HEK293 (cell line): ENCODE measurements around the gene BORCS6.

Source experiments
- CTCF ChIA-PET: fragments of 350-600 bp; formaldehyde crosslinking; extraction: SDS; loops from one replicate; lab custom pipeline; 2021; ENCODE audit warnings: antibody characterized with exemption; lab: Yijun Ruan, JAX
- POLR2A ChIA-PET: fragments of 300-600 bp; formaldehyde crosslinking; extraction: SDS; loops from one replicate; lab custom pipeline; 2020; ENCODE audit warnings: antibody characterized with exemption, inconsistent platforms; lab: Yijun Ruan, JAX
- H3K27ac ChIP-seq: fragments of 200-500 bp; sonication (Bioruptor generic); 2 replicates; pipeline ENCODE4 v1.5.1; 2014; ENCODE audit warnings: low read depth, low read length, control low read depth, inconsistent platforms; ENCODE audit errors: extremely low read depth
- H3K36me3 ChIP-seq, 2 experiments: fragments of 200-500 bp in 1 of 2; sonication (Bioruptor generic) in 1 of 2; 1 replicate in 1 of 2; 2 replicates in 1 of 2; pipeline ENCODE4 v1.5.1; 2014 to 2017; ENCODE audit warnings: inconsistent platforms in 2 of 2, low read length in 2 of 2; ENCODE audit not compliant: control insufficient read depth in 2 of 2, insufficient read depth in 1 of 2
- H3K4me1 ChIP-seq: fragments of 200-500 bp; sonication (Bioruptor generic); 2 replicates; pipeline ENCODE4 v1.5.1; 2014; ENCODE audit warnings: mild to moderate bottlenecking, low read length, inconsistent platforms; ENCODE audit not compliant: control insufficient read depth, insufficient read depth
- H3K4me3 ChIP-seq: 2 replicates; pipeline ENCODE4 v1.5.1; 2011; ENCODE audit warnings: low read depth, mild to moderate bottlenecking, control low read depth, low read length, moderate library complexity
- H3K9me3 ChIP-seq: fragments of 200-500 bp; sonication (Bioruptor generic); 2 replicates; pipeline ENCODE4 v1.5.1; 2014; ENCODE audit warnings: low read depth, low read length, inconsistent platforms; ENCODE audit not compliant: control insufficient read depth, insufficient read depth
- ATF2 ChIP-seq: fragments of 450-650 bp; formaldehyde crosslinking; IDR thresholded peaks from 2 replicates; pipeline ENCODE4 v1.5.1; 2016; ENCODE audit warnings: missing biosample characterization, missing genetic modification characterization, low read depth
- GLIS2 ChIP-seq: fragments of 450-650 bp; formaldehyde crosslinking; IDR thresholded peaks from 2 replicates; pipeline ENCODE4 v1.5.1; 2016; ENCODE audit warnings: missing biosample characterization, missing genetic modification characterization
- MYNN ChIP-seq: fragments of 450-650 bp; formaldehyde crosslinking; IDR thresholded peaks from 2 replicates; pipeline ENCODE4 v1.5.1; 2016; ENCODE audit warnings: missing biosample characterization, missing genetic modification characterization, borderline replicate concordance
- TCF7L2 ChIP-seq: IDR thresholded peaks from 2 replicates; pipeline ENCODE4 v1.6.1; 2011; ENCODE audit warnings: low read depth, mild to moderate bottlenecking, inconsistent platforms, low read length, moderate library complexity, borderline replicate concordance
- ZBTB20 ChIP-seq: fragments of 450-650 bp; formaldehyde crosslinking; IDR thresholded peaks from 2 replicates; pipeline ENCODE4 v1.5.1; 2016; ENCODE audit warnings: missing biosample characterization, missing genetic modification characterization
- ZNF132 ChIP-seq: fragments of 450-650 bp; formaldehyde crosslinking; IDR thresholded peaks from 2 replicates; pipeline ENCODE4 v1.5.1; 2017; ENCODE audit warnings: missing biosample characterization, missing genetic modification characterization, borderline replicate concordance
- ZNF133 ChIP-seq: fragments of 450-650 bp; formaldehyde crosslinking; IDR thresholded peaks from 2 replicates; pipeline ENCODE4 v1.5.1; 2016; ENCODE audit warnings: missing biosample characterization, missing genetic modification characterization
- ZNF140 ChIP-seq: fragments of 450-650 bp; formaldehyde crosslinking; IDR thresholded peaks from 2 replicates; pipeline ENCODE4 v1.5.1; 2016; ENCODE audit warnings: missing biosample characterization, missing genetic modification characterization
- ZNF157 ChIP-seq: fragments of 450-650 bp; formaldehyde crosslinking; IDR thresholded peaks from 2 replicates; pipeline ENCODE4 v1.5.1; 2016; ENCODE audit warnings: missing biosample characterization, missing genetic modification characterization
- ZNF169 ChIP-seq: fragments of 450-650 bp; formaldehyde crosslinking; IDR thresholded peaks from 2 replicates; pipeline ENCODE4 v1.5.1; 2016; ENCODE audit warnings: missing biosample characterization, missing genetic modification characterization
- ZNF175 ChIP-seq: fragments of 450-650 bp; formaldehyde crosslinking; IDR thresholded peaks from 2 replicates; pipeline ENCODE4 v1.5.1; 2016; ENCODE audit warnings: missing biosample characterization, missing genetic modification characterization
- ZNF2 ChIP-seq: fragments of 450-650 bp; formaldehyde crosslinking; IDR thresholded peaks from 2 replicates; pipeline ENCODE4 v1.5.1; 2016; ENCODE audit warnings: missing biosample characterization, missing genetic modification characterization
- ZNF239 ChIP-seq: fragments of 450-650 bp; formaldehyde crosslinking; IDR thresholded peaks from 2 replicates; pipeline ENCODE4 v1.5.1; 2016; ENCODE audit warnings: missing biosample characterization, missing genetic modification characterization
- ZNF266 ChIP-seq: fragments of 450-650 bp; formaldehyde crosslinking; IDR thresholded peaks from 2 replicates; pipeline ENCODE4 v1.5.1; 2016; ENCODE audit warnings: missing biosample characterization, missing genetic modification characterization, low read depth
- ZNF280C ChIP-seq: fragments of 450-650 bp; formaldehyde crosslinking; IDR thresholded peaks from 2 replicates; pipeline ENCODE4 v1.5.1; 2016; ENCODE audit warnings: missing biosample characterization, missing genetic modification characterization
- ZNF350 ChIP-seq: fragments of 450-650 bp; formaldehyde crosslinking; IDR thresholded peaks from 2 replicates; pipeline ENCODE4 v1.5.0; 2017; ENCODE audit warnings: missing biosample characterization, mild to moderate bottlenecking, missing genetic modification characterization
- ZNF48 ChIP-seq: fragments of 450-650 bp; formaldehyde crosslinking; IDR thresholded peaks from 2 replicates; pipeline ENCODE4 v1.5.1; 2016; ENCODE audit warnings: missing biosample characterization, missing genetic modification characterization
- ZNF514 ChIP-seq: fragments of 450-650 bp; formaldehyde crosslinking; IDR thresholded peaks from 2 replicates; pipeline ENCODE4 v1.5.1; 2016; ENCODE audit warnings: missing biosample characterization, missing genetic modification characterization
- ZNF544 ChIP-seq: fragments of 450-650 bp; formaldehyde crosslinking; IDR thresholded peaks from 2 replicates; pipeline ENCODE4 v1.5.0; 2017; ENCODE audit warnings: missing biosample characterization, missing genetic modification characterization
- ZNF596 ChIP-seq: fragments of 450-650 bp; IDR thresholded peaks from 2 replicates; pipeline ENCODE4 v1.5.0; 2018; ENCODE audit warnings: missing biosample characterization, mild to moderate bottlenecking, missing genetic modification characterization, moderate library complexity
- ZNF791 ChIP-seq: fragments of 450-650 bp; formaldehyde crosslinking; IDR thresholded peaks from 2 replicates; pipeline ENCODE4 v1.5.1; 2016; ENCODE audit warnings: missing biosample characterization, missing genetic modification characterization
- TF ChIP-seq, protein P1 (sequence below): fragments of 450-650 bp; formaldehyde crosslinking; IDR thresholded peaks from 2 replicates; pipeline ENCODE4 v1.5.1; 2016; ENCODE audit warnings: missing biosample characterization, missing genetic modification characterization
- TF ChIP-seq, protein P2 (sequence below): sonication (generic); formaldehyde crosslinking; IDR thresholded peaks from 2 replicates; pipeline ENCODE4 v1.8.1; 2022; ENCODE audit warnings: mild to moderate bottlenecking, moderate library complexity, missing genetic modification reagents
- TF ChIP-seq, protein P3 (sequence below): fragments of 450-650 bp; formaldehyde crosslinking; IDR thresholded peaks from 2 replicates; pipeline ENCODE4 v1.5.1; 2016; ENCODE audit warnings: missing biosample characterization, missing genetic modification characterization

BORCS6 gene

DNA sequence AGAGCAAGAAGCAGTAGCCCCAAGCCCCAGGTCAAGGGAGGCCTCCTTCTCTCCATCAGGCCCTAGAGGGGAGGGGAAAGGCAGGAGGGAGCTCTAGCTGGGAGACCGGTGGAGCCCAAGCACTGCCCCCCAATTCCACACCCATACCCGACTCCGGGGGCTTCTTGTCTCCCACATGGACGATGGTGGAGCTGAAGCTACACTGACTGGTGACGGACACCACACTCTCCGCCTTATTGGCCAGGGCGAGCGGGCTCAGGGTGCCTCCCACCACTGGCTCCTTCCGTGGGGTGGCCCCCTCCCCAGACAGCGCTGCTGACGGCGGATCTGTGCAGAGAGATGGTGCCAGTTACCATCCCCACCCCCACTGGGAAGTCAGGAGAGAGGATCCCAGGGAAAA lies 44.2 kb downstream of the BORCS6 start (continued):
- no peak for TF ChIP-seq ZBTB20 (tag by site-specific recombination)
- no peak for TF ChIP-seq TCF7L2
- TF ChIP-seq ZNF544 (tag by site-specific recombination), result no peak

GRCh38 chr17:8144401-8145231 lies 45.4 kb downstream of the BORCS6 start:
- CTCF ChIA-PET, result interaction anchor here (1.0 to 2.0 kb wide), 2 partner anchors 22 to 42 kb away, joined by 4 read pairs; no protein-coding TSS in a partner anchor
- Histone ChIP-seq H3K4me1 (no peaks in the 10 kb centered on the region), H3K27ac (no peak overlapping the region), H3K4me3 (no peak overlapping the region), H3K36me3 (peaks cover 0 to 87% of the 10 kb centered on the region in 2 experiments; a peak in 1 of 3 replicates), H3K9me3 (no peaks in the 10 kb centered on the region)
- POLR2A ChIA-PET, result no interaction called here
- no peak for TF ChIP-seq ZNF350 (tag by site-specific recombination)
- TF ChIP-seq ZNF175 (tag by site-specific recombination), result no peak
- TF ChIP-seq MYNN (tag by site-specific recombination), result no peak
- no peak for TF ChIP-seq ZNF169 (tag by site-specific recombination)
- TF ChIP-seq ZNF791, result no peak
- no peak for TF ChIP-seq ZNF266 (tag by site-specific recombination)
- no peak for TF ChIP-seq ZNF133 (tag by site-specific recombination)
- TF ChIP-seq, protein P1, sequence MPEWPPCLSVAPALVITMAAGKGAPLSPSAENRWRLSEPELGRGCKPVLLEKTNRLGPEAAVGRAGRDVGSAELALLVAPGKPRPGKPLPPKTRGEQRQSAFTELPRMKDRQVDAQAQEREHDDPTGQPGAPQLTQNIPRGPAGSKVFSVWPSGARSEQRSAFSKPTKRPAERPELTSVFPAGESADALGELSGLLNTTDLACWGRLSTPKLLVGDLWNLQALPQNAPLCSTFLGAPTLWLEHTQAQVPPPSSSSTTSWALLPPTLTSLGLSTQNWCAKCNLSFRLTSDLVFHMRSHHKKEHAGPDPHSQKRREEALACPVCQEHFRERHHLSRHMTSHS, result no peak
- no peak for TF ChIP-seq ATF2 (tag by site-specific recombination)
- TF ChIP-seq ZNF140 (tag by site-specific recombination), result no peak
- no peak for TF ChIP-seq ZBTB20 (tag by site-specific recombination)
- TF ChIP-seq ZNF544 (tag by site-specific recombination), result no peak
- no peak for TF ChIP-seq ZNF2 (tag by site-specific recombination)

DNA sequence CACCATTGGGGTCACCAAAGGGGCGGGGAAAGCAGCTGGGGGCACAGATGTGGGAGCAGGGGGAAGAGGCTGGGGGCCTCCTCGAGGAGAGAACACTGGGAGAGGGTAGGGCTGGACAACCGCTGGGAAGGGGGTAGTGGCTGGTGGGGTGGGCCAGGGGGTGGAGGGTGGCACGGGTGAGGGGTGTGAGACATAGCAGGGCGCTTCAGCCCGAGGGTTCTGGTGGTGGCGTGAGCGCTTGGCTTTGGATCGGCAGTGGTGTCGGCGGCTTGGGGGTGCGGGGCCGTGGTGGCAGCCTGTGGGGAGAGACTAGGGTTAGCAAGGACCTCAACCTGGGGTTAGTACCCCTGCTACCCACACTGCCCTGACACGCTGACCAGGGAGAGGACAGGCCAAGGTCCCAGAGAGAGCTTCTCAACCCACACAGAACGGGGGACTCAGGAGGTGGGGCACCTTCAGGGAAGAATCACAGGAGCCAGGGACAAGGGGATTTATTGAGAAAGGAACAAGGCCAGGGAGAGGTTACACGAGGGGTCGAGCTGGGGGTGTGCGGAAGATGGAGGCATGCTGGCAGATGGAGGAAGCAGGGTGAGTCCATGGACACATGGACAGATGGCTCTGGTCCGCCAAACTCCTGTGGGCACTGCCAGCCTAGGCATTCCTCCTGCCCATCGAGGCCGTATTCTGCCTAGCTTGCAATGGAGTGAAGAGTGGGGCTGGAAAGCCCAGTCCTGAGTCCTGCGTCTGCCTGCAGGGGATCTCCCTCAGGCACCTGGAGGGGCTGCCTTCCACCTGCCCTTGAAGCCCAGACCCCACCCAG lies 46.2 kb downstream of the BORCS6 start:
- ChIA-PET CTCF (no interaction called here), POLR2A (no interaction called here)
- Histone ChIP-seq H3K27ac (no peak overlapping the region), H3K9me3 (no peaks in the 10 kb centered on the region), H3K4me3 (no peak overlapping the region), H3K36me3 (peaks cover 0 to 79% of the 10 kb centered on the region in 2 experiments; a peak in 1 of 3 replicates), H3K4me1 (no peaks in the 10 kb centered on the region)
- TF ChIP-seq ZNF48 (no peak), ZNF514 (tag by site-specific recombination) (no peak), ZNF280C (tag by site-specific recombination) (no peak), GLIS2 (tag by site-specific recombination) (no peak), ZNF596 (tag by site-specific recombination) (no peak), ZNF132 (tag by site-specific recombination) (no peak), ZNF544 (tag by site-specific recombination) (no peak), ZNF157 (tag by site-specific recombination) (no peak), ZNF239 (tag by site-specific recombination) (no peak)
- TF ChIP-seq, protein P2, sequence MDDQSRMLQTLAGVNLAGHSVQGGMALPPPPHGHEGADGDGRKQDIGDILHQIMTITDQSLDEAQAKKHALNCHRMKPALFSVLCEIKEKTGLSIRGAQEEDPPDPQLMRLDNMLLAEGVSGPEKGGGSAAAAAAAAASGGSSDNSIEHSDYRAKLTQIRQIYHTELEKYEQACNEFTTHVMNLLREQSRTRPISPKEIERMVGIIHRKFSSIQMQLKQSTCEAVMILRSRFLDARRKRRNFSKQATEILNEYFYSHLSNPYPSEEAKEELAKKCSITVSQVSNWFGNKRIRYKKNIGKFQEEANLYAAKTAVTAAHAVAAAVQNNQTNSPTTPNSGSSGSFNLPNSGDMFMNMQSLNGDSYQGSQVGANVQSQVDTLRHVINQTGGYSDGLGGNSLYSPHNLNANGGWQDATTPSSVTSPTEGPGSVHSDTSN (CRISPR knock-in tag), result no peak
- TF ChIP-seq, protein P3, sequence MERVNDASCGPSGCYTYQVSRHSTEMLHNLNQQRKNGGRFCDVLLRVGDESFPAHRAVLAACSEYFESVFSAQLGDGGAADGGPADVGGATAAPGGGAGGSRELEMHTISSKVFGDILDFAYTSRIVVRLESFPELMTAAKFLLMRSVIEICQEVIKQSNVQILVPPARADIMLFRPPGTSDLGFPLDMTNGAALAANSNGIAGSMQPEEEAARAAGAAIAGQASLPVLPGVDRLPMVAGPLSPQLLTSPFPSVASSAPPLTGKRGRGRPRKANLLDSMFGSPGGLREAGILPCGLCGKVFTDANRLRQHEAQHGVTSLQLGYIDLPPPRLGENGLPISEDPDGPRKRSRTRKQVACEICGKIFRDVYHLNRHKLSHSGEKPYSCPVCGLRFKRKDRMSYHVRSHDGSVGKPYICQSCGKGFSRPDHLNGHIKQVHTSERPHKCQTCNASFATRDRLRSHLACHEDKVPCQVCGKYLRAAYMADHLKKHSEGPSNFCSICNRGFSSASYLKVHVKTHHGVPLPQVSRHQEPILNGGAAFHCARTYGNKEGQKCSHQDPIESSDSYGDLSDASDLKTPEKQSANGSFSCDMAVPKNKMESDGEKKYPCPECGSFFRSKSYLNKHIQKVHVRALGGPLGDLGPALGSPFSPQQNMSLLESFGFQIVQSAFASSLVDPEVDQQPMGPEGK (tag by site-specific recombination), result no peak
